ENCODE results near the gene AAK1. TPM values are rescaled to one million over a fixed set of nuclear protein-coding genes. Genes with fewer than 3 reads are reported as not detected.
A peak's percentile ranks its signal among the peaks of the same experiment; 100 is the strongest.

The AAK1 gene
- total RNA-seq, 1 experiment from 2014 or later, result 46.8 TPM

DNA sequence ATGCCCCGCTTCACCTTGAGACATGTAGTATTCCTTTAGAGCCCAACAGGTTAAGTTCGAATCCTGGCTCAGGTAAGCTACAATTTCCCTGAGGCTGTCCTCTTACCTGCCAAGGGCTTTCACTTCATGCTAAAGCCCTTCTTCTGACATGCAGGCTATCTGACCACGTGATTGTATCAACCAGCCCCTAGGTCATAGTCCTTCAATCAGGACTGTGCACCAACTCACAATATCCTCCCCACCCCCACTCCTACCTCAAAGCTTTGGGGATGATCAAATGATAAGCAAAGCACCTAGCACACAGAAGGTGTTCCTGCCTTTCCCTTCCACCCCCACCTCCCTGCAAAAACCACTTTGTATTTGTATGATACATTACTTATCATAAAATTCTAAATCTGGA, 78.9 kb downstream of the AAK1 start:
- no peak for DNase-seq
- Histone ChIP-seq H3K4me1 (ENCODE audit: insufficient read depth, low read length) (peaks cover 58% of the 10 kb centered on the region), H3K4me2 (ENCODE audit: low read length) (no peak overlapping the region), H3K36me3 (ENCODE audit: low read depth, low read length) (0 out of 2 replicates have a peak, but pooled peaks cover 5% of the 10 kb centered on the region), H3K4me3 (ENCODE audit: low read length) (no peak overlapping the region), H3K27me3 (ENCODE audit: low read length) (no peaks in the 10 kb centered on the region), H3K9ac (ENCODE audit: low read length) (no peak overlapping the region), H3K27ac (ENCODE audit: low read length) (no peak overlapping the region), H4K20me1 (ENCODE audit: low read length) (no peaks in the 10 kb centered on the region), H3K79me2 (ENCODE audit: low read length) (peaks cover 73% of the 10 kb centered on the region), H3F3A (ENCODE audit: low read length, unreplicated experiment) (peaks cover 4% of the 10 kb centered on the region), H3K9me2 (replicated peaks; ENCODE audit: low read length) (no peaks in the 10 kb centered on the region), H3K9me3 (ENCODE audit: low read length) (no peaks in the 10 kb centered on the region), H2AFZ (ENCODE audit: low read length) (no peak overlapping the region)
- no peak for TF ChIP-seq EZH2phosphoT487 (IDR thresholded peaks at IDR 0.05; ENCODE audit: borderline replicate concordance, low read length)
- no peak for TF ChIP-seq EZH2 (IDR thresholded peaks at IDR 0.05; ENCODE audit: low read length, unreplicated experiment)
- TF ChIP-seq, protein P1, sequence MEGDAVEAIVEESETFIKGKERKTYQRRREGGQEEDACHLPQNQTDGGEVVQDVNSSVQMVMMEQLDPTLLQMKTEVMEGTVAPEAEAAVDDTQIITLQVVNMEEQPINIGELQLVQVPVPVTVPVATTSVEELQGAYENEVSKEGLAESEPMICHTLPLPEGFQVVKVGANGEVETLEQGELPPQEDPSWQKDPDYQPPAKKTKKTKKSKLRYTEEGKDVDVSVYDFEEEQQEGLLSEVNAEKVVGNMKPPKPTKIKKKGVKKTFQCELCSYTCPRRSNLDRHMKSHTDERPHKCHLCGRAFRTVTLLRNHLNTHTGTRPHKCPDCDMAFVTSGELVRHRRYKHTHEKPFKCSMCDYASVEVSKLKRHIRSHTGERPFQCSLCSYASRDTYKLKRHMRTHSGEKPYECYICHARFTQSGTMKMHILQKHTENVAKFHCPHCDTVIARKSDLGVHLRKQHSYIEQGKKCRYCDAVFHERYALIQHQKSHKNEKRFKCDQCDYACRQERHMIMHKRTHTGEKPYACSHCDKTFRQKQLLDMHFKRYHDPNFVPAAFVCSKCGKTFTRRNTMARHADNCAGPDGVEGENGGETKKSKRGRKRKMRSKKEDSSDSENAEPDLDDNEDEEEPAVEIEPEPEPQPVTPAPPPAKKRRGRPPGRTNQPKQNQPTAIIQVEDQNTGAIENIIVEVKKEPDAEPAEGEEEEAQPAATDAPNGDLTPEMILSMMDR (conservative IDR thresholded peaks at IDR 0.05; ENCODE audit: low read depth, low read length), result no peak
- ChIA-PET POLR2A (ENCODE audit: unreplicated experiment) (no interaction called here), CTCF (no interaction called here)
- intact Hi-C loops (cut with micrococcal nuclease), result no loop called here
- no peak for ATAC-seq
- no TSS peak for BruUV-seq (replicated peaks)

DNA sequence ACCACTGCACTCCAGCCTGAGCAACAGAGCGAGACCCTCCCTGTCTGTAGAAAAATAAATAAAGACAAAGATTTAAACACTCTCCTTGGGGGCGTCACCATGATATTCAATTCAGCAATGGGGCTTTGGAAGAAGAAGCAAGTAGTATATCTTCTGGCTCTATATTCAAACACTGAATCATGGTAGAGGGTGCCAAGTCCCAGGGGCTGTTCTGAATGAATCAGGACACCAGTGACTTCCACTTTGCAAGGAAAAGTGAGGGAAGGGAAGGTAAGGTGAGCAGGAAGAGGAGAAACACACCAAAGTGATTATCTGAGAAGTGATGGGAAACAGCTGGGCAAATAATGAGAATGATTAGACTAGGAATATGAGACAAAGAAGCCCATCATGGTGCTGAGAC, 80.5 kb downstream of the AAK1 start:
- intact Hi-C loops (cut with micrococcal nuclease), result no loop called here
- H4K20me1 ChIP-seq (ENCODE audit: low read length), result no peaks in the 10 kb centered on the region
- no peak overlapping the region for H3K27ac ChIP-seq (ENCODE audit: low read length)
- H3K9me3 ChIP-seq (ENCODE audit: low read length), result no peaks in the 10 kb centered on the region
- no peak for ATAC-seq
- no peak for TF ChIP-seq EZH2 (IDR thresholded peaks at IDR 0.05; ENCODE audit: low read length, unreplicated experiment)
- TF ChIP-seq EZH2phosphoT487 (IDR thresholded peaks at IDR 0.05; ENCODE audit: borderline replicate concordance, low read length), result no peak
- TF ChIP-seq, protein P1 (conservative IDR thresholded peaks at IDR 0.05; ENCODE audit: low read depth, low read length), result no peak
- no peak overlapping the region for H3K4me2 ChIP-seq (ENCODE audit: low read length)
- POLR2A ChIA-PET (ENCODE audit: unreplicated experiment), result no interaction called here
- H3K4me1 ChIP-seq (ENCODE audit: insufficient read depth, low read length), result peaks cover 43% of the 10 kb centered on the region
- H3K27me3 ChIP-seq (ENCODE audit: low read length), result no peaks in the 10 kb centered on the region
- peaks cover 71% of the 10 kb centered on the region for H3K79me2 ChIP-seq (ENCODE audit: low read length)
- H3K4me3 ChIP-seq (ENCODE audit: low read length), result no peak overlapping the region
- BruUV-seq (replicated peaks), result no TSS peak
- H2AFZ ChIP-seq (ENCODE audit: low read length), result no peak overlapping the region
- peaks cover under 1% of the 10 kb centered on the region for H3F3A ChIP-seq (ENCODE audit: low read length, unreplicated experiment)
- no peaks in the 10 kb centered on the region for H3K9me2 ChIP-seq (replicated peaks; ENCODE audit: low read length)
- DNase-seq, result peak; percentile 51
- 0 out of 2 replicates have a peak, but pooled peaks cover 5% of the 10 kb centered on the region for H3K36me3 ChIP-seq (ENCODE audit: low read depth, low read length)
- H3K9ac ChIP-seq (ENCODE audit: low read length), result no peak overlapping the region
- CTCF ChIA-PET, result no interaction called here

GRCh38 chr2:69561101-69561500, 82.4 kb downstream of the AAK1 start:
- DNase-seq (peak; percentile 29), ATAC-seq (peak; percentile 25; the same call in 1 of the 2 replicates)
- H3K79me2 ChIP-seq (ENCODE audit: low read length), result peaks cover 61% of the 10 kb centered on the region
- no peaks in the 10 kb centered on the region for H3F3A ChIP-seq (ENCODE audit: low read length, unreplicated experiment)
- no peaks in the 10 kb centered on the region for H3K27me3 ChIP-seq (ENCODE audit: low read length)
- TF ChIP-seq EZH2phosphoT487 (IDR thresholded peaks at IDR 0.05; ENCODE audit: borderline replicate concordance, low read length) (no peak), EZH2 (IDR thresholded peaks at IDR 0.05; ENCODE audit: low read length, unreplicated experiment) (no peak)
- TF ChIP-seq, protein P1 (conservative IDR thresholded peaks at IDR 0.05; ENCODE audit: low read depth, low read length), result no peak
- intact Hi-C loops (cut with micrococcal nuclease), result loop anchor here (2.0 kb wide), 1 partner anchor 82 kb away; the partner anchor contains the start of gene AAK1
- ChIA-PET POLR2A (ENCODE audit: unreplicated experiment) (interaction anchor here (0.6 kb wide), 1 partner anchor 122 kb away, joined by 3 read pairs; no protein-coding TSS in a partner anchor), CTCF (interaction anchor here (0.7 kb wide), 1 partner anchor 9 kb away, joined by 4 read pairs; no protein-coding TSS in a partner anchor)
- no peaks in the 10 kb centered on the region for H3K9me2 ChIP-seq (replicated peaks; ENCODE audit: low read length)
- no peaks in the 10 kb centered on the region for H4K20me1 ChIP-seq (ENCODE audit: low read length)
- H3K4me2 ChIP-seq (ENCODE audit: low read length), result no peak overlapping the region
- no TSS peak for BruUV-seq (replicated peaks)
- H3K9me3 ChIP-seq (ENCODE audit: low read length), result no peaks in the 10 kb centered on the region
- H3K4me1 ChIP-seq (ENCODE audit: insufficient read depth, low read length), result peaks cover 23% of the 10 kb centered on the region
- H3K9ac ChIP-seq (ENCODE audit: low read length), result no peak overlapping the region
- H2AFZ ChIP-seq (ENCODE audit: low read length), result no peak overlapping the region
- H3K4me3 ChIP-seq (ENCODE audit: low read length), result no peak overlapping the region
- H3K27ac ChIP-seq (ENCODE audit: low read length), result no peak overlapping the region
- 0 out of 2 replicates have a peak, but pooled peaks cover 5% of the 10 kb centered on the region for H3K36me3 ChIP-seq (ENCODE audit: low read depth, low read length)
